ENCODE data around the gene FLT3.

FLT3 gene

DNA sequence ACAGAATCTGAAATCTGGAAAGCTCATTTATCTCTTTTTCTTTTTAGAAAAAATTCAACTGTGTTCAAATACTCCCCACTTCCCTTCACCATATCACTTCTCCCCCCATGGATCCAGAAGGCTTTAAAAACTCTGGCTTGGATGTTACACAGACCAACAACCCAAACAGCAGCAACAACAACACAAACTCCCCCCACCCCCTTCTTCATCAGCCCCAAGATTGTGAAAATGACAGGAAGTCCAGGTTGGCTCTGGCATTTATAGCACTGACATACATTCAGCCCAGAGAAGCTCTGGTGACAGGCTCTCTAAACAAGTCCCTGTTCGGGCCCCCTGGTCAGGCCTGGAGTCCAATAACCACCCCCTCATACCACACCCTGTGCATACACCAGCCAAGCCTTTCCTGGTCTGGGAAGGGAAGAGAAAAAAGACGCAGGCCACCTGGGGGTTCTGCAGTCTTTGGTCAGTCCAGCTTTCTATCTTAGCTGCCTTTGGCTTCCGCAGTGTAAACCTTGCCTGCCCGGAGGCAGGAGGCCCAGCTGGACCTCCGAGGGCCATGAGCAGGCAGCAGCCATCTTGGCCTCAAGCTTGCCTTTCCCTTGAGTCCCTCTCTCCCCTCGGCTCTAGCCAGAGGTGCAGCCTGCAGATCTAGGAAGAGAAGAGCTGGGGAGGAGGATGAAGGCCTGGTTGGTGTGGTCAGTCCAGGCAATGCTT is 138.1 kb downstream of the FLT3 start:
- TF ChIP-seq GLIS1 (tag by site-specific recombination; IDR thresholded peaks at IDR 0.05) (0 out of 2 replicates have a peak, but pooled peaks have one; percentile 30), ZNF501 (tag by site-specific recombination; IDR thresholded peaks at IDR 0.05) (no peak), GLIS2 (tag by site-specific recombination; IDR thresholded peaks at IDR 0.05) (peak; percentile 34)
- TF ChIP-seq, protein P1, sequence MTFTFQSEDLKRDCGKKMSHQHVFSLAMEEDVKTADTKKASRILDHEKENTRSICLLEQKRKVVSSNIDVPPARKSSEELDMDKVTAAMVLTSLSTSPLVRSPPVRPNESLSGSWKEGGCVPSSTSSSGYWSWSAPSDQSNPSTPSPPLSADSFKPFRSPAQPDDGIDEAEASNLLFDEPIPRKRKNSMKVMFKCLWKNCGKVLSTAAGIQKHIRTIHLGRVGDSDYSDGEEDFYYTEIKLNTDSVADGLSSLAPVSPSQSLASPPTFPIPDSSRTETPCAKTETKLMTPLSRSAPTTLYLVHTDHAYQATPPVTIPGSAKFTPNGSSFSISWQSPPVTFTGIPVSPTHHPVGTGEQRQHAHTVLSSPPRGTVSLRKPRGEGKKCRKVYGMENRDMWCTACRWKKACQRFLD (tag by site-specific recombination; IDR thresholded peaks at IDR 0.05) = no peak
- TF ChIP-seq, protein P2, sequence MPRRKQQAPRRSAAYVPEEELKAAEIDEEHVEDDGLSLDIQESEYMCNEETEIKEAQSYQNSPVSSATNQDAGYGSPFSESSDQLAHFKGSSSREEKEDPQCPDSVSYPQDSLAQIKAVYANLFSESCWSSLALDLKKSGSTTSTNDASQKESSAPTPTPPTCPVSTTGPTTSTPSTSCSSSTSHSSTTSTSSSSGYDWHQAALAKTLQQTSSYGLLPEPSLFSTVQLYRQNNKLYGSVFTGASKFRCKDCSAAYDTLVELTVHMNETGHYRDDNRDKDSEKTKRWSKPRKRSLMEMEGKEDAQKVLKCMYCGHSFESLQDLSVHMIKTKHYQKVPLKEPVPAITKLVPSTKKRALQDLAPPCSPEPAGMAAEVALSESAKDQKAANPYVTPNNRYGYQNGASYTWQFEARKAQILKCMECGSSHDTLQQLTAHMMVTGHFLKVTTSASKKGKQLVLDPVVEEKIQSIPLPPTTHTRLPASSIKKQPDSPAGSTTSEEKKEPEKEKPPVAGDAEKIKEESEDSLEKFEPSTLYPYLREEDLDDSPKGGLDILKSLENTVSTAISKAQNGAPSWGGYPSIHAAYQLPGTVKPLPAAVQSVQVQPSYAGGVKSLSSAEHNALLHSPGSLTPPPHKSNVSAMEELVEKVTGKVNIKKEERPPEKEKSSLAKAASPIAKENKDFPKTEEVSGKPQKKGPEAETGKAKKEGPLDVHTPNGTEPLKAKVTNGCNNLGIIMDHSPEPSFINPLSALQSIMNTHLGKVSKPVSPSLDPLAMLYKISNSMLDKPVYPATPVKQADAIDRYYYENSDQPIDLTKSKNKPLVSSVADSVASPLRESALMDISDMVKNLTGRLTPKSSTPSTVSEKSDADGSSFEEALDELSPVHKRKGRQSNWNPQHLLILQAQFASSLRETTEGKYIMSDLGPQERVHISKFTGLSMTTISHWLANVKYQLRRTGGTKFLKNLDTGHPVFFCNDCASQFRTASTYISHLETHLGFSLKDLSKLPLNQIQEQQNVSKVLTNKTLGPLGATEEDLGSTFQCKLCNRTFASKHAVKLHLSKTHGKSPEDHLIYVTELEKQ (tag by site-specific recombination; IDR thresholded peaks at IDR 0.05; ENCODE audit: borderline replicate concordance) = no peak
- Histone ChIP-seq H3K36me3 (ENCODE audit: control insufficient read depth in 2 of 2, insufficient read depth in 1 of 2, low read length in 2 of 2) (peaks cover 0 to 46% of the 10 kb centered on the region in 2 experiments; a peak in 2 of 3 replicates), H3K4me3 (ENCODE audit: low read depth, low read length) (no peak overlapping the region), H3K27ac (ENCODE audit: extremely low read depth, low read depth, low read length) (no peak overlapping the region), H3K9me3 (ENCODE audit: control insufficient read depth, insufficient read depth, low read depth, low read length) (no peaks in the 10 kb centered on the region), H3K4me1 (ENCODE audit: control insufficient read depth, insufficient read depth, low read length) (no peaks in the 10 kb centered on the region)
- ChIA-PET POLR2A (interaction anchor here (0.7 kb wide), 1 partner anchor 696 kb away, joined by 11 read pairs; no protein-coding TSS in a partner anchor), CTCF (interaction anchor here (0.5 to 13.6 kb wide), 4 partner anchors 9 to 537 kb away, joined by 3 to 206 read pairs (median 4); no protein-coding TSS in a partner anchor)

DNA sequence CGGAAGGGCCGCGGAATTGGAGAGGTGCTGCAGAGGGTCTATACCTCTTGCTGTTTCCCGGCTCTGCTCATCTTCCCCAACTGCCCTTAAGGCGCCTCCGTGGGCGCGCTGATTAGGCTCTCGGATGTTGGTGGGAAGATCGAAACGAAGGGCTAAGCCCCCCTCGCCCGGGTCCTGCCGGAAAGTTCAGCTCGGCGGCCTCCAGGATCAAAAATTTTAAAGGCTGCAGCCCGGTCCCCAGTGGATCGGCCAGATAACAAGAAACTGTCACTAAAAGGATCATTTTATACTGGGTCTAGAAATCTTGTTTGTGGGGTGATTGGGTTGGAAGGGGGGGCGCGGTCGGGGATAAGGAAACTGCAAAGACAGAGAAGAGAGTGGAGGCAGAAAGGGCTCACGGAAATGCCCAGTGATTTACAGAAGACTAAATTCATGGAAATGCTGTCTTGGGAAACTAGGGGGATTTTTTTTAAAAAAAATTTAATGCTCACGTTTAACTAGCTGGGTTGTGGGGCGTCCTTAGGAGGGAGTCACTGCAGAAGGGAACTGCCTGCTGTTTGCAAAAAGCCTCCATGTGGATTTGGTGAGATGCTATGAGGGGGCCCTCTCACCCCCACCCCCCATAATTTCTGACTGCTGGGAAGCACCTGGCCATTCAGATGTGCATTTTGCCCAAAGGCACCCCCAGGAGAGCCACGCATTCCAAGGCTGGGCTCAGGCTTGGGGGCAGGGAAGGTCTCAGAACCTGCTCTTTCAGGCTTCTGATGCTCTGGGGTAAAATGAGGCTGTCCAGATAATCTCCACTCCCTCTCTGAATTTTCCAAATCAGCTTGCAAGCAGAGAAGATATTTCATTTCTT is 138.9 kb downstream of the FLT3 start:
- Histone ChIP-seq H3K27ac (ENCODE audit: extremely low read depth, low read depth, low read length) (no peak overlapping the region), H3K36me3 (ENCODE audit: control insufficient read depth in 2 of 2, insufficient read depth in 1 of 2, low read length in 2 of 2) (peaks cover 0 to 46% of the 10 kb centered on the region in 2 experiments; a peak in 2 of 3 replicates), H3K4me3 (ENCODE audit: low read depth, low read length) (no peak overlapping the region), H3K4me1 (ENCODE audit: control insufficient read depth, insufficient read depth, low read length) (no peaks in the 10 kb centered on the region; the same call in 1 of the 2 replicates), H3K9me3 (ENCODE audit: control insufficient read depth, insufficient read depth, low read depth, low read length) (no peaks in the 10 kb centered on the region)
- CTCF ChIA-PET = interaction anchor here (0.7 to 13.6 kb wide), 4 partner anchors 10 to 644 kb away, joined by 3 to 206 read pairs (median 4); no protein-coding TSS in a partner anchor
- POLR2A ChIA-PET = no interaction called here
- TF ChIP-seq GLIS1 (tag by site-specific recombination; IDR thresholded peaks at IDR 0.05) = no peak
- no peak for TF ChIP-seq TRIM28 (IDR thresholded peaks at IDR 0.05; ENCODE audit: borderline replicate concordance, low read length)
- TF ChIP-seq ZBTB48 (tag by site-specific recombination; IDR thresholded peaks at IDR 0.05) = no peak
- TF ChIP-seq ZNF596 (tag by site-specific recombination; IDR thresholded peaks at IDR 0.05) = no peak
- TF ChIP-seq, protein P3, sequence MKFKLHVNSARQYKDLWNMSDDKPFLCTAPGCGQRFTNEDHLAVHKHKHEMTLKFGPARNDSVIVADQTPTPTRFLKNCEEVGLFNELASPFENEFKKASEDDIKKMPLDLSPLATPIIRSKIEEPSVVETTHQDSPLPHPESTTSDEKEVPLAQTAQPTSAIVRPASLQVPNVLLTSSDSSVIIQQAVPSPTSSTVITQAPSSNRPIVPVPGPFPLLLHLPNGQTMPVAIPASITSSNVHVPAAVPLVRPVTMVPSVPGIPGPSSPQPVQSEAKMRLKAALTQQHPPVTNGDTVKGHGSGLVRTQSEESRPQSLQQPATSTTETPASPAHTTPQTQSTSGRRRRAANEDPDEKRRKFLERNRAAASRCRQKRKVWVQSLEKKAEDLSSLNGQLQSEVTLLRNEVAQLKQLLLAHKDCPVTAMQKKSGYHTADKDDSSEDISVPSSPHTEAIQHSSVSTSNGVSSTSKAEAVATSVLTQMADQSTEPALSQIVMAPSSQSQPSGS (tag by site-specific recombination; IDR thresholded peaks at IDR 0.05; ENCODE audit: low read depth) = no peak
- TF ChIP-seq, protein P4, sequence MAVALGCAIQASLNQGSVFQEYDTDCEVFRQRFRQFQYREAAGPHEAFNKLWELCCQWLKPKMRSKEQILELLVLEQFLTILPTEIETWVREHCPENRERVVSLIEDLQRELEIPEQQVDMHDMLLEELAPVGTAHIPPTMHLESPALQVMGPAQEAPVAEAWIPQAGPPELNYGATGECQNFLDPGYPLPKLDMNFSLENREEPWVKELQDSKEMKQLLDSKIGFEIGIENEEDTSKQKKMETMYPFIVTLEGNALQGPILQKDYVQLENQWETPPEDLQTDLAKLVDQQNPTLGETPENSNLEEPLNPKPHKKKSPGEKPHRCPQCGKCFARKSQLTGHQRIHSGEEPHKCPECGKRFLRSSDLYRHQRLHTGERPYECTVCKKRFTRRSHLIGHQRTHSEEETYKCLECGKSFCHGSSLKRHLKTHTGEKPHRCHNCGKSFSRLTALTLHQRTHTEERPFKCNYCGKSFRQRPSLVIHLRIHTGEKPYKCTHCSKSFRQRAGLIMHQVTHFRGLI (tag by site-specific recombination; IDR thresholded peaks at IDR 0.05) = no peak
- TF ChIP-seq ZNF214 (tag by site-specific recombination; IDR thresholded peaks at IDR 0.05; ENCODE audit: borderline replicate concordance) = no peak
- no peak for TF ChIP-seq HOXA7 (CRISPR knock-in tag; IDR thresholded peaks at IDR 0.05; ENCODE audit: borderline replicate concordance)
- TF ChIP-seq ZNF548 (tag by site-specific recombination; IDR thresholded peaks at IDR 0.05) = no peak
- TF ChIP-seq ZFHX2 (tag by site-specific recombination; conservative IDR thresholded peaks at IDR 0.05) = no peak
- no peak for TF ChIP-seq SALL2 (tag by site-specific recombination; IDR thresholded peaks at IDR 0.05; ENCODE audit: borderline replicate concordance)
- TF ChIP-seq OVOL3 (tag by site-specific recombination; IDR thresholded peaks at IDR 0.05) = no peak
- TF ChIP-seq, protein P5, sequence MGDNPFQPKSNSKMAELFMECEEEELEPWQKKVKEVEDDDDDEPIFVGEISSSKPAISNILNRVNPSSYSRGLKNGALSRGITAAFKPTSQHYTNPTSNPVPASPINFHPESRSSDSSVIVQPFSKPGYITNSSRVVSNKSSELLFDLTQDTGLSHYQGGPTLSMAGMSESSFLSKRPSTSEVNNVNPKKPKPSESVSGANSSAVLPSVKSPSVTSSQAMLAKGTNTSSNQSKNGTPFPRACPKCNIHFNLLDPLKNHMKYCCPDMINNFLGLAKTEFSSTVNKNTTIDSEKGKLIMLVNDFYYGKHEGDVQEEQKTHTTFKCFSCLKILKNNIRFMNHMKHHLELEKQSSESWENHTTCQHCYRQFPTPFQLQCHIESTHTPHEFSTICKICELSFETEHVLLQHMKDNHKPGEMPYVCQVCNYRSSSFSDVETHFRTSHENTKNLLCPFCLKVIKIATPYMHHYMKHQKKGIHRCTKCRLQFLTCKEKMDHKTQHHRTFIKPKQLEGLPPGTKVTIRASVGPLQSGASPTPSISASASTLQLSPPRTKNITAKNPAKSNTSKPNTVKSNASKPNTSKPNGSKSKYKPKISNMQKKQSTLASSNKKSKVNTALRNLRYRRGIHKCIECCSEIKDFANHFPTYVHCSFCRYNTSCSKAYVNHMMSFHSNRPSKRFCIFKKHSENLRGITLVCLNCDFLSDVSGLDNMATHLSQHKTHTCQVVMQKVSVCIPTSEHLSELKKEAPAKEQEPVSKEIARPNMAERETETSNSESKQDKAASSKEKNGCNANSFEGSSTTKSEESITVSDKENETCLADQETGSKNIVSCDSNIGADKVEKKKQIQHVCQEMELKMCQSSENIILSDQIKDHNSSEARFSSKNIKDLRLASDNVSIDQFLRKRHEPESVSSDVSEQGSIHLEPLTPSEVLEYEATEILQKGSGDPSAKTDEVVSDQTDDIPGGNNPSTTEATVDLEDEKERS (tag by site-specific recombination; IDR thresholded peaks at IDR 0.05) = no peak
- TF ChIP-seq, protein P6, sequence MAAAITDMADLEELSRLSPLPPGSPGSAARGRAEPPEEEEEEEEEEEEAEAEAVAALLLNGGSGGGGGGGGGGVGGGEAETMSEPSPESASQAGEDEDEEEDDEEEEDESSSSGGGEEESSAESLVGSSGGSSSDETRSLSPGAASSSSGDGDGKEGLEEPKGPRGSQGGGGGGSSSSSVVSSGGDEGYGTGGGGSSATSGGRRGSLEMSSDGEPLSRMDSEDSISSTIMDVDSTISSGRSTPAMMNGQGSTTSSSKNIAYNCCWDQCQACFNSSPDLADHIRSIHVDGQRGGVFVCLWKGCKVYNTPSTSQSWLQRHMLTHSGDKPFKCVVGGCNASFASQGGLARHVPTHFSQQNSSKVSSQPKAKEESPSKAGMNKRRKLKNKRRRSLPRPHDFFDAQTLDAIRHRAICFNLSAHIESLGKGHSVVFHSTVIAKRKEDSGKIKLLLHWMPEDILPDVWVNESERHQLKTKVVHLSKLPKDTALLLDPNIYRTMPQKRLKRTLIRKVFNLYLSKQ (tag by site-specific recombination; IDR thresholded peaks at IDR 0.05; ENCODE audit: borderline replicate concordance) = no peak
- TF ChIP-seq ZNF624 (tag by site-specific recombination; IDR thresholded peaks at IDR 0.05) = no peak
